K562 (cell line): ENCODE data around the gene NXF1. TPM values are rescaled to one million over a fixed set of nuclear protein-coding genes. Genes with fewer than 3 reads are reported as not detected.

ENCODE experiments used
- CBX3 ChIP-seq, 2 experiments: IDR thresholded peaks; 1 replicate in 1 of 2; 2 replicates in 1 of 2; pipeline ENCODE4 v1.6.1; 2012; ENCODE audit warnings: inconsistent platforms in 2 of 2, low read length in 2 of 2, borderline replicate concordance in 1 of 2, control low read depth in 1 of 2
- CBX5 ChIP-seq: IDR thresholded peaks from 2 replicates; pipeline ENCODE4 v1.6.1; 2014; ENCODE audit warnings: low read depth, borderline replicate concordance
- DMBX1 ChIP-seq: fragments of 250-450 bp; sonication (Bioruptor Pico); IDR thresholded peaks from 2 replicates; pipeline ENCODE4 v1.8.0; 2022; ENCODE audit warnings: inconsistent platforms, mild to moderate bottlenecking, moderate library complexity, borderline replicate concordance
- HCFC1 ChIP-seq: IDR thresholded peaks from 2 replicates; pipeline ENCODE4 v1.6.1; 2012; ENCODE audit warnings: low read depth, low read length, improper control_type of control experiment
- MCM3 ChIP-seq: fragments of 450-650 bp; IDR thresholded peaks from 2 replicates; pipeline ENCODE4 v1.6.1; 2016
- NFYB ChIP-seq: IDR thresholded peaks from 2 replicates; pipeline ENCODE4 v1.6.1; 2011; ENCODE audit warnings: mild to moderate bottlenecking, moderate library complexity; ENCODE audit not compliant: insufficient read length; ENCODE audit errors: extremely low read depth
- SAP30 ChIP-seq: fragments of 200-600 bp; sonication (generic); IDR thresholded peaks from 2 replicates; pipeline ENCODE4 v1.6.1; 2012; ENCODE audit warnings: borderline replicate concordance, low read depth, mild to moderate bottlenecking, moderate library complexity, low read length, control low read depth, inconsistent platforms; ENCODE audit not compliant: insufficient read depth, poor library complexity, severe bottlenecking
- SMAD1 ChIP-seq: fragments of 150-350 bp; IDR thresholded peaks from 2 replicates; pipeline ENCODE4 v1.6.1; 2014; ENCODE audit warnings: low read length, low read depth; ENCODE audit not compliant: partially characterized antibody
- SRSF3 ChIP-seq: fragments of 200-400 bp; formaldehyde crosslinking; IDR thresholded peaks from 2 replicates; pipeline ENCODE4 v1.6.1; 2016; ENCODE audit warnings: mild to moderate bottlenecking, low read length, moderate library complexity; ENCODE audit not compliant: insufficient read depth
- TARDBP ChIP-seq: fragments of 450-650 bp; IDR thresholded peaks from 2 replicates; pipeline ENCODE4 v1.6.1; 2016
- ZNF695 ChIP-seq: fragments of 450-650 bp; formaldehyde crosslinking; IDR thresholded peaks from 2 replicates; pipeline ENCODE4 v1.4.0; 2020; ENCODE audit warnings: mild to moderate bottlenecking, moderate library complexity
- ZNF830 ChIP-seq: fragments of 250-450 bp; sonication (Bioruptor Pico); IDR thresholded peaks from 2 replicates; pipeline ENCODE4 v1.5.0; 2021; ENCODE audit warnings: mild to moderate bottlenecking
- polyA plus RNA-seq, 8 experiments: library from polyadenylated mRNA; depleted of rRNA in 4 of 8; stranded (reverse) in 5 of 8; unstranded in 3 of 8; fragments of >200 nt; fragmentation: Nextera tagmentation in 2 of 8; fragmentation: Illumina TruSeq in 1 of 8; extraction: Ambion mirVana in 2 of 8; extraction: Trizol in 1 of 8; gene quantifications; 2 replicates each; pipeline versions ENCODE4 v1.2.1 to v1.2.3, GENCODE V29; 2011 to 2014; ENCODE audit warnings: inconsistent platforms in 1 of 8, missing spikeins in 1 of 8
- total RNA-seq, 7 experiments: library from RNA; depleted of rRNA in 6 of 7; stranded (reverse); fragments of >200 nt in 6 of 7; fragmentation: Illumina TruSeq in 2 of 7; extraction: Trizol in 2 of 7; gene quantifications; 2 replicates each; pipeline versions ENCODE4 v1.2.1 to v1.2.3, GENCODE V29; 2011 to 2021; ENCODE audit warnings: low replicate concordance in 1 of 7
- TF ChIP-seq, protein P1 (sequence below): fragments of 450-650 bp; IDR thresholded peaks from 2 replicates; pipeline ENCODE4 v1.6.1; 2018; ENCODE audit not compliant: partially characterized antibody
- TF ChIP-seq, protein P2 (sequence below): sonication (generic); formaldehyde crosslinking; IDR thresholded peaks from 2 replicates; pipeline ENCODE4 v1.8.0; 2022; ENCODE audit warnings: missing genetic modification reagents, mild to moderate bottlenecking, moderate library complexity, borderline replicate concordance
- TF ChIP-seq, protein P3 (sequence below): fragments of 250-450 bp; sonication (Bioruptor Pico); IDR thresholded peaks from 2 replicates; pipeline ENCODE4 v1.8.0; 2022; ENCODE audit warnings: inconsistent platforms, mild to moderate bottlenecking, moderate library complexity, borderline replicate concordance
- TF ChIP-seq, protein P4 (sequence below), 2 experiments: fragments of 450-650 bp; IDR thresholded peaks; 2 replicates each; pipeline ENCODE4 v1.6.1; 2018; ENCODE audit warnings: mild to moderate bottlenecking in 2 of 2, low read depth in 1 of 2; ENCODE audit not compliant: partially characterized antibody in 2 of 2

NXF1 gene
- total and polyA plus RNA-seq, 9 of the 15 experiments (the other 6 are each of a cell fraction or from before 2014, with no cell fraction given): 18.1 to 98.3 (median 35.8) TPM

DNA sequence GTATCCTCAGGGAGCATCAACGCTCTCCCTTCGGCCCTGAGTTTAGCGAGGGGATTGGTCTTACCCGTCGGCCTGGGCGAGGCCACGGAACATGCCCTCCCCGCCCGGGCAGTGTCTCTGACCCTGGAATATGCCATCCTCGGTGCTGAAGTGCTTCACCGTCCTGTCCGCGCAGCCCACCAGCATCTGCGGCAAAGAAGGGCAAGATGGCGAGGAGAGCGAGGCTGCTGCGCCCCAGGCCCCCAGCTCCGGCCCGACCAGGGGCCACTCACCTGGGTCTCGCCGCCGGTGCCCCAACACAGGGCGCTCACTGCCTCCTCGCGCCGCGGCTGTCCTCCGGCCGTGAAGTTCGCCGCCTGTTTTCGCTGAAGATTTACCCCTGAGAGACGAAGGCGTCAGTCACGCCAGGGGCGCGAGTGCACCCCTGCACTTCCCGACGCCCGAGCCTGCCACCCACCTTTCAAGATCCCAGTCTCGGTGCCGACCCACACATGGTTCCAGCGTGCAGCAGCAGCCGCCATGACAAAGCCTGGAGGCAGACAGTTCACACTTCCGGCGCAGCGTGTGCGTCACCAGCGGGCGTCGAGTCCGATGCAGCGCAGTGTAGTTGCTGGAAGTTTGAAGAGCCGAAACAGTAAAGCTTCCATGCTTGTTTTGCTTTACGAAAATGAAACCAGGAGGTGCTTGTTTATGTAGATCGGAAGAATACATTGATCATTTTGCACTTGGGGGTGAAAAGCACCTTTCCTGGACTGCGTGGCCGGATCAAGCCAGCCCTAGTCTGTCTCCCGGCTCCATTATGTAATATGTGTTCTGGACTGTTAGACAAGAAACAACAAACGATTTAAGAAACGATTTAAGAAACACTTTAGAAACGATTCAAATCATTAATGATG, 34.1 kb upstream of the NXF1 start, which contains the start of gene WDR74 (continued):
- TF ChIP-seq HCFC1 (peak; percentile 90), ZNF695 (no peak), SAP30 (peak; percentile 100), ZNF830 (no peak), SRSF3 (no peak), NFYB (no peak), SMAD1 (peak; percentile 78), DMBX1 (CRISPR knock-in tag) (no peak), CBX3 (IDR thresholded peaks at IDR 0.05; ENCODE audit: borderline replicate concordance in 1 of 2, low read length in 2 of 2) (no peak), MCM3 (no peak), CBX5 (no peak), TARDBP (no peak)
- TF ChIP-seq, protein P1, sequence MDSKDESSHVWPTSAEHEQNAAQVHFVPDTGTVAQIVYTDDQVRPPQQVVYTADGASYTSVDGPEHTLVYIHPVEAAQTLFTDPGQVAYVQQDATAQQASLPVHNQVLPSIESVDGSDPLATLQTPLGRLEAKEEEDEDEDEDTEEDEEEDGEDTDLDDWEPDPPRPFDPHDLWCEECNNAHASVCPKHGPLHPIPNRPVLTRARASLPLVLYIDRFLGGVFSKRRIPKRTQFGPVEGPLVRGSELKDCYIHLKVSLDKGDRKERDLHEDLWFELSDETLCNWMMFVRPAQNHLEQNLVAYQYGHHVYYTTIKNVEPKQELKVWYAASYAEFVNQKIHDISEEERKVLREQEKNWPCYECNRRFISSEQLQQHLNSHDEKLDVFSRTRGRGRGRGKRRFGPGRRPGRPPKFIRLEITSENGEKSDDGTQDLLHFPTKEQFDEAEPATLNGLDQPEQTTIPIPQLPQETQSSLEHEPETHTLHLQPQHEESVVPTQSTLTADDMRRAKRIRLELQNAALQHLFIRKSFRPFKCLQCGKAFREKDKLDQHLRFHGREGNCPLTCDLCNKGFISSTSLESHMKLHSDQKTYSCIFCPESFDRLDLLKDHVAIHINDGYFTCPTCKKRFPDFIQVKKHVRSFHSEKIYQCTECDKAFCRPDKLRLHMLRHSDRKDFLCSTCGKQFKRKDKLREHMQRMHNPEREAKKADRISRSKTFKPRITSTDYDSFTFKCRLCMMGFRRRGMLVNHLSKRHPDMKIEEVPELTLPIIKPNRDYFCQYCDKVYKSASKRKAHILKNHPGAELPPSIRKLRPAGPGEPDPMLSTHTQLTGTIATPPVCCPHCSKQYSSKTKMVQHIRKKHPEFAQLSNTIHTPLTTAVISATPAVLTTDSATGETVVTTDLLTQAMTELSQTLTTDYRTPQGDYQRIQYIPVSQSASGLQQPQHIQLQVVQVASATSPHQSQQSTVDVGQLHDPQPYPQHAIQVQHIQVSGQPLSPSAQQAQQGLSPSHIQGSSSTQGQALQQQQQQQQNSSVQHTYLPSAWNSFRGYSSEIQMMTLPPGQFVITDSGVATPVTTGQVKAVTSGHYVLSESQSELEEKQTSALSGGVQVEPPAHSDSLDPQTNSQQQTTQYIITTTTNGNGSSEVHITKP: peak; percentile 20
- TF ChIP-seq, protein P2, sequence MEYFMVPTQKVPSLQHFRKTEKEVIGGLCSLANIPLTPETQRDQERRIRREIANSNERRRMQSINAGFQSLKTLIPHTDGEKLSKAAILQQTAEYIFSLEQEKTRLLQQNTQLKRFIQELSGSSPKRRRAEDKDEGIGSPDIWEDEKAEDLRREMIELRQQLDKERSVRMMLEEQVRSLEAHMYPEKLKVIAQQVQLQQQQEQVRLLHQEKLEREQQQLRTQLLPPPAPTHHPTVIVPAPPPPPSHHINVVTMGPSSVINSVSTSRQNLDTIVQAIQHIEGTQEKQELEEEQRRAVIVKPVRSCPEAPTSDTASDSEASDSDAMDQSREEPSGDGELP (CRISPR knock-in tag): peak; percentile 88
- TF ChIP-seq, protein P3, sequence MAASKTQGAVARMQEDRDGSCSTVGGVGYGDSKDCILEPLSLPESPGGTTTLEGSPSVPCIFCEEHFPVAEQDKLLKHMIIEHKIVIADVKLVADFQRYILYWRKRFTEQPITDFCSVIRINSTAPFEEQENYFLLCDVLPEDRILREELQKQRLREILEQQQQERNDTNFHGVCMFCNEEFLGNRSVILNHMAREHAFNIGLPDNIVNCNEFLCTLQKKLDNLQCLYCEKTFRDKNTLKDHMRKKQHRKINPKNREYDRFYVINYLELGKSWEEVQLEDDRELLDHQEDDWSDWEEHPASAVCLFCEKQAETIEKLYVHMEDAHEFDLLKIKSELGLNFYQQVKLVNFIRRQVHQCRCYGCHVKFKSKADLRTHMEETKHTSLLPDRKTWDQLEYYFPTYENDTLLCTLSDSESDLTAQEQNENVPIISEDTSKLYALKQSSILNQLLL: no peak
- TF ChIP-seq, protein P4, sequence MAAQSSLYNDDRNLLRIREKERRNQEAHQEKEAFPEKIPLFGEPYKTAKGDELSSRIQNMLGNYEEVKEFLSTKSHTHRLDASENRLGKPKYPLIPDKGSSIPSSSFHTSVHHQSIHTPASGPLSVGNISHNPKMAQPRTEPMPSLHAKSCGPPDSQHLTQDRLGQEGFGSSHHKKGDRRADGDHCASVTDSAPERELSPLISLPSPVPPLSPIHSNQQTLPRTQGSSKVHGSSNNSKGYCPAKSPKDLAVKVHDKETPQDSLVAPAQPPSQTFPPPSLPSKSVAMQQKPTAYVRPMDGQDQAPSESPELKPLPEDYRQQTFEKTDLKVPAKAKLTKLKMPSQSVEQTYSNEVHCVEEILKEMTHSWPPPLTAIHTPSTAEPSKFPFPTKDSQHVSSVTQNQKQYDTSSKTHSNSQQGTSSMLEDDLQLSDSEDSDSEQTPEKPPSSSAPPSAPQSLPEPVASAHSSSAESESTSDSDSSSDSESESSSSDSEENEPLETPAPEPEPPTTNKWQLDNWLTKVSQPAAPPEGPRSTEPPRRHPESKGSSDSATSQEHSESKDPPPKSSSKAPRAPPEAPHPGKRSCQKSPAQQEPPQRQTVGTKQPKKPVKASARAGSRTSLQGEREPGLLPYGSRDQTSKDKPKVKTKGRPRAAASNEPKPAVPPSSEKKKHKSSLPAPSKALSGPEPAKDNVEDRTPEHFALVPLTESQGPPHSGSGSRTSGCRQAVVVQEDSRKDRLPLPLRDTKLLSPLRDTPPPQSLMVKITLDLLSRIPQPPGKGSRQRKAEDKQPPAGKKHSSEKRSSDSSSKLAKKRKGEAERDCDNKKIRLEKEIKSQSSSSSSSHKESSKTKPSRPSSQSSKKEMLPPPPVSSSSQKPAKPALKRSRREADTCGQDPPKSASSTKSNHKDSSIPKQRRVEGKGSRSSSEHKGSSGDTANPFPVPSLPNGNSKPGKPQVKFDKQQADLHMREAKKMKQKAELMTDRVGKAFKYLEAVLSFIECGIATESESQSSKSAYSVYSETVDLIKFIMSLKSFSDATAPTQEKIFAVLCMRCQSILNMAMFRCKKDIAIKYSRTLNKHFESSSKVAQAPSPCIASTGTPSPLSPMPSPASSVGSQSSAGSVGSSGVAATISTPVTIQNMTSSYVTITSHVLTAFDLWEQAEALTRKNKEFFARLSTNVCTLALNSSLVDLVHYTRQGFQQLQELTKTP (IDR thresholded peaks at IDR 0.05; ENCODE audit: low read depth in 1 of 2, partially characterized antibody in 2 of 2): peak; percentile 6 to 68
